Measurements from ENCODE around the gene FAM107B. TPM values are rescaled to one million over a fixed set of nuclear protein-coding genes. Genes with fewer than 3 reads are reported as not detected.

Gene FAM107B
- total RNA-seq, 1 experiment from 2014 or later, result 24.5 TPM

- no peak for DNase-seq
- Histone ChIP-seq H3K23me2 (ENCODE audit: insufficient read length, low read depth, low read length, poor library complexity, severe bottlenecking) (no peaks in the 10 kb centered on the region), H2AK5ac (ENCODE audit: insufficient read length, low read length) (no peak overlapping the region), H2AFZ (ENCODE audit: low read length) (no peak overlapping the region), H3K14ac (ENCODE audit: insufficient read depth, low read length) (no peak overlapping the region), H4K20me1 (ENCODE audit: control insufficient read depth, insufficient read depth, insufficient read length) (no peaks in the 10 kb centered on the region), H4K8ac (replicated peaks; ENCODE audit: insufficient read length, low read depth, low read length) (no peak overlapping the region), H4K5ac (ENCODE audit: insufficient read length, low read depth, low read length) (no peak overlapping the region), H3T11ph (ENCODE audit: low read length) (no peak overlapping the region), H3K18ac (ENCODE audit: insufficient read length, low read depth, low read length) (no peak overlapping the region), H2BK120ac (ENCODE audit: low read depth, low read length, poor library complexity, severe bottlenecking) (no peak overlapping the region), H2BK5ac (ENCODE audit: insufficient read length, low read length) (no peak overlapping the region), H3K23ac (ENCODE audit: insufficient read length, low read depth, low read length) (no peak overlapping the region), H2BK15ac (ENCODE audit: low read depth, low read length) (no peak overlapping the region), H3K79me1 (ENCODE audit: insufficient read depth, low read depth, low read length, poor library complexity, severe bottlenecking) (no peaks in the 10 kb centered on the region), H2BK20ac (ENCODE audit: low read depth, low read length, poor library complexity, severe bottlenecking) (no peak overlapping the region), H3K56ac (ENCODE audit: insufficient read length, low read depth, low read length) (no peak overlapping the region), H4K91ac (ENCODE audit: insufficient read length, low read depth, low read length) (no peak overlapping the region), H3K9ac (ENCODE audit: extremely low read depth, insufficient read length, low read length) (no peak overlapping the region), H3K27me3 (ENCODE audit: insufficient read depth, low read length) (no peaks in the 10 kb centered on the region), H3K27ac (ENCODE audit: insufficient read length, low read depth, low read length) (no peak overlapping the region), H3K4me1 (ENCODE audit: insufficient read depth, low read length) (no peaks in the 10 kb centered on the region), H3K4me2 (ENCODE audit: insufficient read depth, insufficient read length, low read length) (no peak overlapping the region), H3K4ac (ENCODE audit: low read depth, low read length) (no peak overlapping the region), H3K79me2 (ENCODE audit: insufficient read depth, low read length) (no peaks in the 10 kb centered on the region), H3K9me3 (ENCODE audit: control insufficient read depth, low read depth, low read length) (no peaks in the 10 kb centered on the region), H2BK12ac (ENCODE audit: insufficient read length, low read depth, low read length) (no peak overlapping the region)
- peaks cover 0 to 3% of the 10 kb centered on the region in 2 experiments; a peak in 2 of 4 replicates for H3K4me1 Mint-ChIP-seq
- peaks cover 0 to 11% (median 9%) of the 10 kb centered on the region in 3 experiments; a peak in 5 of 7 replicates for H3K36me3 Mint-ChIP-seq (ENCODE audit: insufficient read depth in 1 of 3, low read depth in 3 of 3)
- H3K27me3 Mint-ChIP-seq (ENCODE audit: low read depth), result no peaks in the 10 kb centered on the region
- TF ChIP-seq, protein P1, sequence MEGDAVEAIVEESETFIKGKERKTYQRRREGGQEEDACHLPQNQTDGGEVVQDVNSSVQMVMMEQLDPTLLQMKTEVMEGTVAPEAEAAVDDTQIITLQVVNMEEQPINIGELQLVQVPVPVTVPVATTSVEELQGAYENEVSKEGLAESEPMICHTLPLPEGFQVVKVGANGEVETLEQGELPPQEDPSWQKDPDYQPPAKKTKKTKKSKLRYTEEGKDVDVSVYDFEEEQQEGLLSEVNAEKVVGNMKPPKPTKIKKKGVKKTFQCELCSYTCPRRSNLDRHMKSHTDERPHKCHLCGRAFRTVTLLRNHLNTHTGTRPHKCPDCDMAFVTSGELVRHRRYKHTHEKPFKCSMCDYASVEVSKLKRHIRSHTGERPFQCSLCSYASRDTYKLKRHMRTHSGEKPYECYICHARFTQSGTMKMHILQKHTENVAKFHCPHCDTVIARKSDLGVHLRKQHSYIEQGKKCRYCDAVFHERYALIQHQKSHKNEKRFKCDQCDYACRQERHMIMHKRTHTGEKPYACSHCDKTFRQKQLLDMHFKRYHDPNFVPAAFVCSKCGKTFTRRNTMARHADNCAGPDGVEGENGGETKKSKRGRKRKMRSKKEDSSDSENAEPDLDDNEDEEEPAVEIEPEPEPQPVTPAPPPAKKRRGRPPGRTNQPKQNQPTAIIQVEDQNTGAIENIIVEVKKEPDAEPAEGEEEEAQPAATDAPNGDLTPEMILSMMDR (conservative IDR thresholded peaks at IDR 0.05), result no peak
- no peak overlapping the region for H3K4me3 Mint-ChIP-seq
- WGBS (ENCODE audit: extremely low coverage, insufficient read length, low lambda C conversion rate), result no CpG with 5 or more reads among the region's 2 CpGs
- peaks cover 3 to 4% of the 10 kb centered on the region in 2 experiments; a peak in 4 of 5 replicates for H3K9me3 Mint-ChIP-seq
- H3K27ac Mint-ChIP-seq, result no peak overlapping the region
These were observed 264.4 kb downstream of the FAM107B start for GRCh38 chr10:14510346-14510745.

Data from H9 (cell line).